ENCODE measurements around the gene CERK. TPM values are rescaled to one million over a fixed set of nuclear protein-coding genes. Genes with fewer than 3 reads are reported as not detected.

Gene CERK
- total and polyA plus RNA-seq, 7 donors: 23.9 to 45.5 (median 28.2) TPM

- peaks cover 0 to 8% (median 0%) of the 10 kb centered on the region in 4 donors for H3K4me1 ChIP-seq
- intact Hi-C loops (cut with DNase I): no loop called here
- H3K27me3 ChIP-seq: no peaks in the 10 kb centered on the region
- H3K36me3 ChIP-seq: peaks cover 6 to 45% (median 19%) of the 10 kb centered on the region in 4 donors
- no peak overlapping the region for H3K27ac ChIP-seq
- no peaks in the 10 kb centered on the region for H3K9me3 ChIP-seq
- no peak for DNase-seq
- 78 to 83% methylated on average over 16 of the region's 16 CpGs for WGBS, 2 donors
- TF ChIP-seq POLR2A (IDR thresholded peaks at IDR 0.05): no peak
- no peak for TF ChIP-seq EP300 (IDR thresholded peaks at IDR 0.05)
- TF ChIP-seq CTCF (IDR thresholded peaks at IDR 0.05): no peak
- TF ChIP-seq POLR2AphosphoS5 (IDR thresholded peaks at IDR 0.05): no peak
- H3K4me3 ChIP-seq: no peak overlapping the region
Measured at GRCh38 chr22:46721501-46722085, 16.5 kb downstream of the CERK start.

- Histone ChIP-seq H3K9me3 (no peaks in the 10 kb centered on the region), H3K27me3 (no peaks in the 10 kb centered on the region), H3K27ac (no peak overlapping the region), H3K4me3 (no peak overlapping the region), H3K4me1 (no peaks in the 10 kb centered on the region), H3K36me3 (peaks cover 6 to 57% (median 19%) of the 10 kb centered on the region in 4 donors)
- WGBS, 2 donors: 93 to 95% methylated on average over 11 of the region's 11 CpGs
- no peak for DNase-seq
- TF ChIP-seq EP300 (IDR thresholded peaks at IDR 0.05) (no peak), POLR2AphosphoS5 (IDR thresholded peaks at IDR 0.05) (no peak), POLR2A (IDR thresholded peaks at IDR 0.05) (no peak), CTCF (IDR thresholded peaks at IDR 0.05) (no peak)
- intact Hi-C loops (cut with DNase I): no loop called here
Measured at GRCh38 chr22:46719921-46720320, 18.1 kb downstream of the CERK start.

GRCh38 chr22:46714550-46714949, 23.5 kb downstream of the CERK start:
- H3K9me3 ChIP-seq: no peaks in the 10 kb centered on the region
- peaks cover 0 to 6% (median 0%) of the 10 kb centered on the region in 4 donors for H3K4me1 ChIP-seq
- 75 to 85% methylated on average over 4 of the region's 4 CpGs for WGBS, 2 donors
- DNase-seq: no peak
- TF ChIP-seq POLR2AphosphoS5 (IDR thresholded peaks at IDR 0.05): no peak
- no peak for TF ChIP-seq EP300 (IDR thresholded peaks at IDR 0.05)
- TF ChIP-seq POLR2A (IDR thresholded peaks at IDR 0.05): no peak
- TF ChIP-seq CTCF (IDR thresholded peaks at IDR 0.05): no peak
- H3K27me3 ChIP-seq: no peaks in the 10 kb centered on the region
- H3K36me3 ChIP-seq: peaks cover 6 to 71% (median 17%) of the 10 kb centered on the region in 4 donors
- no peak overlapping the region for H3K27ac ChIP-seq
- H3K4me3 ChIP-seq: no peak overlapping the region
- intact Hi-C loops (cut with DNase I): no loop called here

- TF ChIP-seq POLR2A (IDR thresholded peaks at IDR 0.05) (no peak), POLR2AphosphoS5 (IDR thresholded peaks at IDR 0.05) (no peak), EP300 (IDR thresholded peaks at IDR 0.05) (no peak), CTCF (IDR thresholded peaks at IDR 0.05) (no peak)
- Histone ChIP-seq H3K4me1 (peaks cover 0 to 6% (median 0%) of the 10 kb centered on the region in 4 donors), H3K4me3 (no peak overlapping the region), H3K27me3 (no peaks in the 10 kb centered on the region), H3K27ac (no peak overlapping the region), H3K36me3 (peaks cover 8 to 71% (median 28%) of the 10 kb centered on the region in 4 donors), H3K9me3 (no peaks in the 10 kb centered on the region)
- no peak for DNase-seq
- 95 to 96% methylated on average over 8 of the region's 8 CpGs for WGBS, 2 donors
- intact Hi-C loops (cut with DNase I): no loop called here
Measured at GRCh38 chr22:46712288-46712687, 25.8 kb downstream of the CERK start.

- Histone ChIP-seq H3K27me3 (no peaks in the 10 kb centered on the region), H3K4me3 (no peak overlapping the region), H3K36me3 (peaks cover 17 to 76% (median 32%) of the 10 kb centered on the region in 4 donors), H3K27ac (no peak overlapping the region), H3K9me3 (no peaks in the 10 kb centered on the region), H3K4me1 (peaks cover 0 to 6% (median 0%) of the 10 kb centered on the region in 4 donors)
- TF ChIP-seq POLR2AphosphoS5 (IDR thresholded peaks at IDR 0.05) (no peak), POLR2A (IDR thresholded peaks at IDR 0.05) (no peak), EP300 (IDR thresholded peaks at IDR 0.05) (no peak), CTCF (IDR thresholded peaks at IDR 0.05) (no peak)
- no peak for DNase-seq
- WGBS, 2 donors: 92 to 94% methylated on average over 11 of the region's 11 CpGs
- intact Hi-C loops (cut with DNase I): no loop called here
Measured at GRCh38 chr22:46710806-46711205, 27.2 kb downstream of the CERK start.
